ENCODE data around the gene CLPSL2.

DNA sequence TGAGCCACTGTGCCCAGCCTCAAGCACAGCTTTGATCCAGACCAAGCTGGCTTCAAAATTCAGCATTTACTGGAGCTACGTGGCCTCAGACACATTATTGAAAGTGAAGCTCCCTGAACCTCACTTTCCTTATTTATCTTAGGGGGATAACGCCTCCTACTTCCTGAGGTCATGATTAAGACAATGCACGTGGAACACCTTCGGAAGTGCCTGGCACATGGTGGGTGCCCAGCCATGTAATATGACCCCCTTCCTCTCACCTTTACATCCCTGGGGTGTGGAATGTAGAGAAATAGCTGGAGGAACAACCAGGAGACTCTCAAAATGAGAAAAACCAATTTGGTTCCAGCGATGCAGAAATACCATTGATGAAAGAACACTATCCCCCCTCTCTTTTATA lies 22.3 kb downstream of the CLPSL2 start:
- TF ChIP-seq, protein P1, sequence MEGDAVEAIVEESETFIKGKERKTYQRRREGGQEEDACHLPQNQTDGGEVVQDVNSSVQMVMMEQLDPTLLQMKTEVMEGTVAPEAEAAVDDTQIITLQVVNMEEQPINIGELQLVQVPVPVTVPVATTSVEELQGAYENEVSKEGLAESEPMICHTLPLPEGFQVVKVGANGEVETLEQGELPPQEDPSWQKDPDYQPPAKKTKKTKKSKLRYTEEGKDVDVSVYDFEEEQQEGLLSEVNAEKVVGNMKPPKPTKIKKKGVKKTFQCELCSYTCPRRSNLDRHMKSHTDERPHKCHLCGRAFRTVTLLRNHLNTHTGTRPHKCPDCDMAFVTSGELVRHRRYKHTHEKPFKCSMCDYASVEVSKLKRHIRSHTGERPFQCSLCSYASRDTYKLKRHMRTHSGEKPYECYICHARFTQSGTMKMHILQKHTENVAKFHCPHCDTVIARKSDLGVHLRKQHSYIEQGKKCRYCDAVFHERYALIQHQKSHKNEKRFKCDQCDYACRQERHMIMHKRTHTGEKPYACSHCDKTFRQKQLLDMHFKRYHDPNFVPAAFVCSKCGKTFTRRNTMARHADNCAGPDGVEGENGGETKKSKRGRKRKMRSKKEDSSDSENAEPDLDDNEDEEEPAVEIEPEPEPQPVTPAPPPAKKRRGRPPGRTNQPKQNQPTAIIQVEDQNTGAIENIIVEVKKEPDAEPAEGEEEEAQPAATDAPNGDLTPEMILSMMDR (IDR thresholded peaks at IDR 0.05), result no peak
- no peak for TF ChIP-seq EZH2 (IDR thresholded peaks at IDR 0.05; ENCODE audit: borderline replicate concordance, insufficient read depth, low read depth, low read length, poor library complexity, severe bottlenecking)
